HCT116 (cell line): ENCODE data around the gene PGAP6. TPM values are rescaled to one million over a fixed set of nuclear protein-coding genes. Genes with fewer than 3 reads are reported as not detected.

Source experiments
- ATAC-seq: fragments of 200-7000 bp; cut with Tn5 transposase; 2 replicates; pipeline ENCODE4 v1.9.1; 2020; ENCODE audit warnings: mild to moderate bottlenecking, moderate library complexity
- BruUV-seq: library from RNA; stranded (reverse); fragments of 400-500 nt; replicated peaks from 2 replicates; lab custom pipeline; 2021; lab: Mats Ljungman, UMichigan
- CTCF ChIA-PET: fragments of 300-600 bp; sonication (Branson Sonifier 250); formaldehyde crosslinking; loops from one replicate; lab custom pipeline; 2021; ENCODE audit warnings: antibody characterized with exemption; lab: Charles Lee
- POLR2A ChIA-PET: fragments of 300-600, 350-600 bp; sonication (Branson Sonifier 250); formaldehyde crosslinking; loops from one replicate; lab custom pipeline; 2021; ENCODE audit warnings: antibody characterized with exemption; lab: Charles Lee
- RAD21 ChIA-PET, 2 experiments: fragments of 300-600 bp; sonication (Branson Sonifier 250); formaldehyde crosslinking; loops; one replicate each; lab custom pipeline; 2023; ENCODE audit warnings: low total read pairs in 2 of 2; ENCODE audit not compliant: uncharacterized antibody in 2 of 2, unreplicated experiment in 2 of 2, low non-redundant PET in 1 of 2; lab: Charles Lee
- DNase-seq: peaks from one replicate; pipeline ENCODE4 v3.0.0-alpha.2; 2010; ENCODE audit warnings: low read depth, low spot score
- H2AFZ ChIP-seq: fragments of 200-600 bp; shearing (Covaris generic), sonication (generic); 2 replicates; pipeline ENCODE4 v1.6.1; 2017; ENCODE audit warnings: low read depth, mixed run types, mixed read lengths, antibody characterized with exemption, low read length; ENCODE audit not compliant: poor library complexity, severe bottlenecking
- H3K27ac ChIP-seq: 2 replicates; pipeline ENCODE4 v1.5.1; 2012; ENCODE audit warnings: low read depth, low read length
- H3K27me3 ChIP-seq: fragments of 200-600 bp; sonication (generic); 2 replicates; pipeline ENCODE4 v1.6.1; 2016; ENCODE audit warnings: mixed run types, low read length, mixed read lengths; ENCODE audit not compliant: insufficient read depth
- H3K36me3 ChIP-seq, 2 experiments: fragments of 200-500 bp in 1 of 2; fragments of 200-600 bp in 1 of 2; sonication (Bioruptor generic) in 1 of 2; sonication (generic) in 1 of 2; 2 replicates each; pipeline versions ENCODE4 v1.5.1 to v1.6.1; 2014 to 2016; ENCODE audit warnings: low read length in 2 of 2, inconsistent platforms in 1 of 2, mixed read lengths in 1 of 2, mixed run types in 1 of 2; ENCODE audit not compliant: insufficient read depth in 2 of 2, control insufficient read depth in 1 of 2
- H3K4me1 ChIP-seq, 2 experiments: fragments of 200-600 bp in 1 of 2; sonication (generic) in 1 of 2; 2 replicates each; pipeline versions ENCODE4 v1.5.1 to v1.6.1; 2012 to 2017; ENCODE audit warnings: low read length in 2 of 2, inconsistent platforms in 1 of 2, mild to moderate bottlenecking in 1 of 2, mixed read lengths in 1 of 2, mixed run types in 1 of 2, moderate library complexity in 1 of 2; ENCODE audit not compliant: insufficient read depth in 2 of 2, control insufficient read depth in 1 of 2
- H3K4me2 ChIP-seq: fragments of 200-600 bp; sonication (generic); 2 replicates; pipeline ENCODE4 v1.6.1; 2017; ENCODE audit warnings: mixed run types, low read length, mixed read lengths
- H3K4me3 ChIP-seq, 2 experiments: fragments of 200-600 bp in 1 of 2; sonication (generic) in 1 of 2; replicated peaks in 1 of 2; 2 replicates each; pipeline ENCODE4 v1.5.1; 2011 to 2016; ENCODE audit warnings: low read length in 2 of 2, control low read depth in 1 of 2, low read depth in 1 of 2, mild to moderate bottlenecking in 1 of 2, mixed read lengths in 1 of 2, mixed run types in 1 of 2
- H3K79me2 ChIP-seq: fragments of 200-600 bp; sonication (generic); 2 replicates; pipeline ENCODE4 v1.6.1; 2017; ENCODE audit warnings: mild to moderate bottlenecking, mixed run types, low read length, moderate library complexity, mixed read lengths; ENCODE audit not compliant: insufficient read depth
- H3K9ac ChIP-seq: fragments of 200-600 bp; sonication (generic); 2 replicates; pipeline ENCODE4 v1.6.1; 2016; ENCODE audit warnings: low read length, mixed read lengths
- H3K9me2 ChIP-seq: fragments of 200-600 bp; sonication (generic), shearing (Covaris generic); 2 replicates; pipeline ENCODE4 v1.6.1; 2017; ENCODE audit warnings: mixed run types, mild to moderate bottlenecking, moderate library complexity; ENCODE audit not compliant: insufficient read depth
- H3K9me3 ChIP-seq, 2 experiments: fragments of 200-500 bp in 1 of 2; fragments of 200-600 bp in 1 of 2; sonication (Bioruptor generic) in 1 of 2; sonication (generic) in 1 of 2; 2 replicates each; pipeline ENCODE4 v1.6.1; 2014 to 2017; ENCODE audit warnings: low read length in 2 of 2, mixed read lengths in 2 of 2, inconsistent platforms in 1 of 2, low read depth in 1 of 2, mild to moderate bottlenecking in 1 of 2, mixed run types in 1 of 2, moderate library complexity in 1 of 2; ENCODE audit not compliant: control insufficient read depth in 1 of 2, insufficient read depth in 1 of 2
- H4K20me1 ChIP-seq: fragments of 200-600 bp; sonication (generic), shearing (Covaris generic); 2 replicates; pipeline ENCODE4 v1.6.1; 2017; ENCODE audit warnings: mixed run types, mild to moderate bottlenecking, moderate library complexity; ENCODE audit not compliant: insufficient read depth
- EGR1 ChIP-seq: IDR thresholded peaks from 2 replicates; pipeline ENCODE4 v1.6.1; 2012; ENCODE audit warnings: low read depth
- EZH2phosphoT487 ChIP-seq: fragments of 200-600 bp; IDR thresholded peaks from 2 replicates; pipeline ENCODE4 v1.6.1; 2018; ENCODE audit warnings: antibody characterized with exemption, borderline replicate concordance
- SIN3A ChIP-seq: IDR thresholded peaks from 2 replicates; pipeline ENCODE4 v1.6.1; 2012; ENCODE audit warnings: low read depth
- ZFX ChIP-seq: fragments of 450-650 bp; IDR thresholded peaks from 2 replicates; pipeline ENCODE4 v1.6.1; 2017
- intact Hi-C: fragments of 100-400 bp; cut with micrococcal nuclease; formaldehyde crosslinking; loops from 2 replicates; pipeline ENCODE4 v1.10.0; 2022
- total RNA-seq: library from RNA; stranded (reverse); gene quantifications from one replicate; pipeline ENCODE4 v1.2.1, GENCODE V29; 2021; ENCODE audit not compliant: unreplicated experiment
- TF ChIP-seq, protein P1 (sequence below): IDR thresholded peaks from 2 replicates; pipeline ENCODE4 v1.6.1; 2012; ENCODE audit warnings: low read depth

Gene PGAP6
- total RNA-seq, 1 experiment from 2014 or later: 35.4 TPM

GRCh38 chr16:360698-361336 is 21.0 kb downstream of the PGAP6 start:
- no peak overlapping the region for H3K4me3 ChIP-seq
- H3K9me2 ChIP-seq: no peaks in the 10 kb centered on the region
- ChIA-PET CTCF (interaction anchor here (1.8 to 2.2 kb wide), 3 partner anchors 254 to 295 kb away, joined by 9 to 21 read pairs (median 12); no protein-coding TSS in a partner anchor), POLR2A (no interaction called here)
- no peaks in the 10 kb centered on the region for H3K36me3 ChIP-seq
- H3K9ac ChIP-seq: no peak overlapping the region
- ATAC-seq: no peak
- BruUV-seq: no TSS peak
- no peak overlapping the region for H3K27ac ChIP-seq
- H3K4me2 ChIP-seq: no peak overlapping the region
- no peaks in the 10 kb centered on the region for H3K9me3 ChIP-seq
- no peak overlapping the region for H2AFZ ChIP-seq
- no peaks in the 10 kb centered on the region for H3K4me1 ChIP-seq
- no peak for TF ChIP-seq ZFX
- no peak for TF ChIP-seq EZH2phosphoT487
- no peak for TF ChIP-seq EGR1
- TF ChIP-seq, protein P1, sequence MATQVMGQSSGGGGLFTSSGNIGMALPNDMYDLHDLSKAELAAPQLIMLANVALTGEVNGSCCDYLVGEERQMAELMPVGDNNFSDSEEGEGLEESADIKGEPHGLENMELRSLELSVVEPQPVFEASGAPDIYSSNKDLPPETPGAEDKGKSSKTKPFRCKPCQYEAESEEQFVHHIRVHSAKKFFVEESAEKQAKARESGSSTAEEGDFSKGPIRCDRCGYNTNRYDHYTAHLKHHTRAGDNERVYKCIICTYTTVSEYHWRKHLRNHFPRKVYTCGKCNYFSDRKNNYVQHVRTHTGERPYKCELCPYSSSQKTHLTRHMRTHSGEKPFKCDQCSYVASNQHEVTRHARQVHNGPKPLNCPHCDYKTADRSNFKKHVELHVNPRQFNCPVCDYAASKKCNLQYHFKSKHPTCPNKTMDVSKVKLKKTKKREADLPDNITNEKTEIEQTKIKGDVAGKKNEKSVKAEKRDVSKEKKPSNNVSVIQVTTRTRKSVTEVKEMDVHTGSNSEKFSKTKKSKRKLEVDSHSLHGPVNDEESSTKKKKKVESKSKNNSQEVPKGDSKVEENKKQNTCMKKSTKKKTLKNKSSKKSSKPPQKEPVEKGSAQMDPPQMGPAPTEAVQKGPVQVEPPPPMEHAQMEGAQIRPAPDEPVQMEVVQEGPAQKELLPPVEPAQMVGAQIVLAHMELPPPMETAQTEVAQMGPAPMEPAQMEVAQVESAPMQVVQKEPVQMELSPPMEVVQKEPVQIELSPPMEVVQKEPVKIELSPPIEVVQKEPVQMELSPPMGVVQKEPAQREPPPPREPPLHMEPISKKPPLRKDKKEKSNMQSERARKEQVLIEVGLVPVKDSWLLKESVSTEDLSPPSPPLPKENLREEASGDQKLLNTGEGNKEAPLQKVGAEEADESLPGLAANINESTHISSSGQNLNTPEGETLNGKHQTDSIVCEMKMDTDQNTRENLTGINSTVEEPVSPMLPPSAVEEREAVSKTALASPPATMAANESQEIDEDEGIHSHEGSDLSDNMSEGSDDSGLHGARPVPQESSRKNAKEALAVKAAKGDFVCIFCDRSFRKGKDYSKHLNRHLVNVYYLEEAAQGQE: no peak
- TF ChIP-seq SIN3A: no peak
- TF ChIP-seq, all 23 proteins: peak for 0
- RAD21 ChIA-PET: no interaction called here
- H3K79me2 ChIP-seq: no peaks in the 10 kb centered on the region
- intact Hi-C loops: no loop called here
- DNase-seq: no peak
- H3K27me3 ChIP-seq: no peaks in the 10 kb centered on the region
- no peaks in the 10 kb centered on the region for H4K20me1 ChIP-seq
